ENCODE data around the gene SRP72. TPM values are rescaled to one million over a fixed set of nuclear protein-coding genes. Genes with fewer than 3 reads are reported as not detected.

SRP72 gene
- polyA plus RNA-seq, 1 experiment, result 118 TPM

GRCh38 chr4:56540826-56541225 lies 73.4 kb downstream of the SRP72 start:
- DNase-seq (ENCODE audit: low read depth), result no peak
- Histone ChIP-seq H3K36me3 (ENCODE audit: control insufficient read depth, insufficient read depth, low read length) (no peaks in the 10 kb centered on the region), H3K4me3 (ENCODE audit: low read depth, low read length) (no peak overlapping the region), H3K27me3 (ENCODE audit: control insufficient read depth, insufficient read depth, low read length) (peaks cover 4% of the 10 kb centered on the region; the same call in 1 of the 2 replicates)
- POLR2A ChIA-PET, result no interaction called here
- TF ChIP-seq, protein P1, sequence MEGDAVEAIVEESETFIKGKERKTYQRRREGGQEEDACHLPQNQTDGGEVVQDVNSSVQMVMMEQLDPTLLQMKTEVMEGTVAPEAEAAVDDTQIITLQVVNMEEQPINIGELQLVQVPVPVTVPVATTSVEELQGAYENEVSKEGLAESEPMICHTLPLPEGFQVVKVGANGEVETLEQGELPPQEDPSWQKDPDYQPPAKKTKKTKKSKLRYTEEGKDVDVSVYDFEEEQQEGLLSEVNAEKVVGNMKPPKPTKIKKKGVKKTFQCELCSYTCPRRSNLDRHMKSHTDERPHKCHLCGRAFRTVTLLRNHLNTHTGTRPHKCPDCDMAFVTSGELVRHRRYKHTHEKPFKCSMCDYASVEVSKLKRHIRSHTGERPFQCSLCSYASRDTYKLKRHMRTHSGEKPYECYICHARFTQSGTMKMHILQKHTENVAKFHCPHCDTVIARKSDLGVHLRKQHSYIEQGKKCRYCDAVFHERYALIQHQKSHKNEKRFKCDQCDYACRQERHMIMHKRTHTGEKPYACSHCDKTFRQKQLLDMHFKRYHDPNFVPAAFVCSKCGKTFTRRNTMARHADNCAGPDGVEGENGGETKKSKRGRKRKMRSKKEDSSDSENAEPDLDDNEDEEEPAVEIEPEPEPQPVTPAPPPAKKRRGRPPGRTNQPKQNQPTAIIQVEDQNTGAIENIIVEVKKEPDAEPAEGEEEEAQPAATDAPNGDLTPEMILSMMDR (IDR thresholded peaks at IDR 0.05; ENCODE audit: insufficient read depth, low read depth, low read length), result no peak
- CTCF ChIA-PET, result interaction anchor here (1.2 to 1.5 kb wide), 2 partner anchors 11 to 115 kb away, joined by 3 to 5 read pairs; no protein-coding TSS in a partner anchor

DNA sequence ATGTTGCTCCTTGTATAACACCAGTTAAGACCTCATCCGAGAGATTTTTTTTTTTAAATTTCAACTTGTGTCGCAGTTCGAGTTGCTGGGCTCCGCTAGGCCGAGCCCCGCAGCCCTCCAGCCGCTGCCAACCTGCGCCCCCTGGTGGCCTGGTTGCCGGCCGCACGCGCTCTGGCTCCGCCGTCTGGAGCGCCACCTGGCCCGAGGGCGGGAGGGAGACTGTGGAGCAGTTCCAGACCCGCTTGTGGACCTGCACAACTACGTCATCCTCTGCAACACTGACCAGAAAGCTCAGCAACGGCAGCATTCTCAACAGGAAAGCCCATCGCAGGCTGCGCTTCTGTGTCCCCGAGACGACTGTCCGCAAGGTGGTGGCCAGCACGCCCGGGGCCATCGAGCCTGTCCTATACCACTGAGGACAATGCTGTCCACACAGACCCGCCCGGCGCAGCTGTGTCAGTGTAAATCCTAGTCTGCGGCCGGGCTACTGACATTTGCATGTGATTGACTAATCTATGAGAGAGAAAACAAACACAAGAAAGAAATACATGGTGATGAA lies 77.2 kb downstream of the SRP72 start:
- H3K4me3 ChIP-seq (ENCODE audit: low read depth, low read length), result peak overlapping the region; percentile 37
- CTCF ChIA-PET, result interaction anchor here (0.6 to 2.2 kb wide), 23 partner anchors 9 to 595 kb away, joined by 3 to 8 read pairs (median 3); partner anchors contain the start of gene PAICS
- H3K36me3 ChIP-seq (ENCODE audit: control insufficient read depth, insufficient read depth, low read length), result no peaks in the 10 kb centered on the region
- 0 out of 2 replicates have a peak, but pooled peaks cover 1% of the 10 kb centered on the region for H3K27me3 ChIP-seq (ENCODE audit: control insufficient read depth, insufficient read depth, low read length)
- TF ChIP-seq, protein P1 (IDR thresholded peaks at IDR 0.05; ENCODE audit: insufficient read depth, low read depth, low read length), result peak; percentile 95
- peak; percentile 10 for DNase-seq (ENCODE audit: low read depth)
- POLR2A ChIA-PET, result no interaction called here

DNA sequence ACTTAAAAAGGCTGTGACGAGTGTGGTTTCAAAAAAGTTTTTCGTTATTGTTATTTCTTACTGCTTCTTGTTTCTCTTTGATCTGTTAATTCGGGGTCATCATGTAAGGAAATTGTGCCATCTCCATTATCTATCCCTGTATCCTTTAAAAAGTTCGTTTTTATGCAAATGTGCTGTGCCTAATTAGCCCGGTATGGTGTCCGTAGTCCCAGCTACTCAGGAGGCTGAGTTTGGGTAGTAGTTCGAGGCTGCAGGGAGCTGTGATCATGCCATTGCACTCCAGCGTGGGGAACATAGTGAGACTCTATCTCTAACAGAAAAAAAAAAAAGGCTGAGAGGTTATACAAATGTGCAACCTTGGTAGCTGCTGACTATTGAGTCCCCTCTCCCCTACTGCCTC lies 83.2 kb downstream of the SRP72 start:
- Histone ChIP-seq H3K36me3 (ENCODE audit: control insufficient read depth, insufficient read depth, low read length) (no peaks in the 10 kb centered on the region), H3K27me3 (ENCODE audit: control insufficient read depth, insufficient read depth, low read length) (peaks cover 1% of the 10 kb centered on the region; the same call in 1 of the 2 replicates), H3K4me3 (ENCODE audit: low read depth, low read length) (no peak overlapping the region)
- no peak for DNase-seq (ENCODE audit: low read depth)
- ChIA-PET POLR2A (no interaction called here), CTCF (no interaction called here)
- TF ChIP-seq, protein P1 (IDR thresholded peaks at IDR 0.05; ENCODE audit: insufficient read depth, low read depth, low read length), result no peak

DNA sequence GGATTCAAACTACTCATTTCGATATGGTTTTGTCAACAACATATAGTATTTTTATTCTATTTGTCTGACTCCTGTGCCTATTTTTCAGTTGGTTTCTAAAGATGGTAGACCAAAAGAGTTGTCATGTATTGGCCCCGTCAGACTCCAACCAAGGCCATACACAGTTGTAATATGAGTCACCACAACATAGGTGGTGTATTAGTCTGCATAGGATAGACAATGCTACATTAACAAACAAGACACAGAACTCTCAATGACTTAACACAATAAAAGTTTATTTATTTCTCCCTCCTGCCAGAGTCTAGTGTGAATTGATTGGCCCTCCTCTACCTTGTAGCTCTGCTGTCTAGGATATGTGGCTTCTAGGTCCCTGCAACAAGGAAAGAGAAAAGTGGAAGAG lies 84.1 kb downstream of the SRP72 start:
- TF ChIP-seq, protein P1 (IDR thresholded peaks at IDR 0.05; ENCODE audit: insufficient read depth, low read depth, low read length), result no peak
- Histone ChIP-seq H3K36me3 (ENCODE audit: control insufficient read depth, insufficient read depth, low read length) (no peaks in the 10 kb centered on the region), H3K27me3 (ENCODE audit: control insufficient read depth, insufficient read depth, low read length) (peaks cover 1% of the 10 kb centered on the region; the same call in 1 of the 2 replicates), H3K4me3 (ENCODE audit: low read depth, low read length) (no peak overlapping the region)
- ChIA-PET CTCF (interaction anchor here (1.1 kb wide), 1 partner anchor 10 kb away, joined by 3 read pairs; no protein-coding TSS in a partner anchor), POLR2A (no interaction called here)
- no peak for DNase-seq (ENCODE audit: low read depth)

DNA sequence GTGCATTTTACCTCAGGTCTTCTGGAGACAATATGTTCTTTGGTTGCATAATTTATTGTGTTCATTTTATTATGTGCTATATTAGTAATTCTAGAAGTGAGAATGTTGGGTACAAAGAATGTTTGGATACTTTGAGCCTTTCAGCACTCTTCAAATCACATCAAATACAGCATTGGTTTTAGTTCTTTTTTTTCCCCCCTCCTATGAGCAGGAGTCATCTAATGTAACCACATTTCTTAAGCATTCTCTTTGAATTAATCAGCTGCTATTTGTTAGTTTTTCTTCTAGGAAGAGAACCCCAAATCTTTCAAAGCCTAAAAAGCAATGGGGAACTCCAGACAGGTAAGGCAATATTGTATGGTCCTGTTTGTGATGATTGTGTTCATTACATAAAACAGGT lies 84.9 kb downstream of the SRP72 start:
- TF ChIP-seq, protein P1 (IDR thresholded peaks at IDR 0.05; ENCODE audit: insufficient read depth, low read depth, low read length), result no peak
- CTCF ChIA-PET, result interaction anchor here (1.1 to 1.7 kb wide), 3 partner anchors 10 to 23 kb away, joined by 3 to 5 read pairs (median 3); no protein-coding TSS in a partner anchor

More for the DNA sequence above, 84.9 kb downstream of the SRP72 start:
- Histone ChIP-seq H3K27me3 (ENCODE audit: control insufficient read depth, insufficient read depth, low read length) (peaks cover 1% of the 10 kb centered on the region; the same call in 1 of the 2 replicates), H3K4me3 (ENCODE audit: low read depth, low read length) (no peak overlapping the region), H3K36me3 (ENCODE audit: control insufficient read depth, insufficient read depth, low read length) (no peaks in the 10 kb centered on the region)
- POLR2A ChIA-PET, result no interaction called here
- DNase-seq (ENCODE audit: low read depth), result no peak

Other genes with a start within 250 kb of the SRP72 start
- 3.4 and 8.8 TPM in 2 replicates for gene AASDH, start 80.1 kb upstream of the SRP72 start, polyA plus RNA-seq (2011; rRNA removed)
- 3.2 and 5.3 TPM in 2 replicates for gene PPAT, start 32.0 kb upstream of the SRP72 start, polyA plus RNA-seq (2011; rRNA removed)
- 50.3 and 85.3 TPM in 2 replicates for gene PAICS, start 31.4 kb upstream of the SRP72 start, polyA plus RNA-seq (2011; rRNA removed)
- gene ARL9, start 38.2 kb downstream of the SRP72 start, polyA plus RNA-seq (2011; rRNA removed), result 0.23 and 0.29 TPM in 2 replicates
- not detected in 2 replicates for gene HOPX, start 213.7 kb downstream of the SRP72 start, polyA plus RNA-seq (2011; rRNA removed)

All from BJ (cell line).